Measurements from ENCODE around the gene NEK3.
"Not testable (repeated sequence)": the region's sequence is repeated elsewhere in the genome, so short reads cannot be mapped to it uniquely, and the experiment has no call there.

NEK3 gene

GRCh38 chr13:52169839-52170238 is 10.4 kb upstream of the NEK3 start:
- no peak for DNase-seq (ENCODE audit: low read depth)

GRCh38 chr13:52165411-52165810 is 6.0 kb upstream of the NEK3 start:
- no peak for DNase-seq (ENCODE audit: low read depth)

GRCh38 chr13:52164989-52165388 is 5.6 kb upstream of the NEK3 start:
- no peak for DNase-seq (ENCODE audit: low read depth)

DNA sequence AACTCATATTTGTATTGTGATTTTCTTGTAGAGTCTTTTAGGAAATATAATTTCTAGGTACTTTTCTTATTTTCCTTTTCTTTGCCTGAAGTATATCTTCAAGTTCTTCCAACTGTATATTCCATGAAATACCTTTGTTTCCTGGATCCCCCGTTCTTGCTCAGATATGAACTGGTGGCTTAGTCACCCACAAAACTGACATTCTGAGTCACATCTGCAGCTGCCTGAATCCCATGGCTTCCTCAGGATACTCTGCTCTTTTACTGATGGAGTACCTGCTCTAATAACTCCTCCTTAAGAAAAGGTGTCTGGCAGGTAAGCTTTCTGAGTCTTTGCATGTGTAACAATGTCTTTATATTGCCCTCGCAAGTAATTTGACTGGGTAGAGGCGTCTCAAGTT is 4.5 kb upstream of the NEK3 start:
- not testable (repeated sequence) for DNase-seq (ENCODE audit: low read depth)

GRCh38 chr13:52162279-52163101 is 3.1 kb upstream of the NEK3 start:
- peak; percentile 59 for DNase-seq (ENCODE audit: low read depth)

GRCh38 chr13:52161181-52161646 is 1.8 kb upstream of the NEK3 start:
- DNase-seq (ENCODE audit: low read depth), result no peak

DNA sequence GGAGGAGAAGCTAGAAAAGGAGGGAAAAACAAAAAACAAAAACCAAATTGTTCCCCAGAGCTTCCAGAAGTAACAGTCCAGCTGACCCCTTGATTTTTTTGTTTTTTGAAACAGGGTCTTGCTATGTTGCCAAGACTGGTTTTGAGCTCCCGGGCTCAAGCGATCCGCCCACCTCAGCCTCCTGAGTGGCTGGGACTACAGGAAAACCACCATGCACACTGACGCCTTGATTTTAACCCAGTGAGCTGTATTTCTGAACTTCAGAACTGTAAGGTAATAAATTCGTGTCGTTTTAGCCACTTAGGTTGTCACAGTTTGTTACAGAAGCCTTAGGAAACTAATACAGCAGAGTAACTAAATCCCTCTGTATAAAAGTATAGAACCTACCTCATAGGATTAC is 1.1 kb upstream of the NEK3 start:
- DNase-seq (ENCODE audit: low read depth), result no peak

GRCh38 chr13:52160053-52160452 is 656 bp upstream of the NEK3 start:
- DNase-seq (ENCODE audit: low read depth), result no peak

DNA sequence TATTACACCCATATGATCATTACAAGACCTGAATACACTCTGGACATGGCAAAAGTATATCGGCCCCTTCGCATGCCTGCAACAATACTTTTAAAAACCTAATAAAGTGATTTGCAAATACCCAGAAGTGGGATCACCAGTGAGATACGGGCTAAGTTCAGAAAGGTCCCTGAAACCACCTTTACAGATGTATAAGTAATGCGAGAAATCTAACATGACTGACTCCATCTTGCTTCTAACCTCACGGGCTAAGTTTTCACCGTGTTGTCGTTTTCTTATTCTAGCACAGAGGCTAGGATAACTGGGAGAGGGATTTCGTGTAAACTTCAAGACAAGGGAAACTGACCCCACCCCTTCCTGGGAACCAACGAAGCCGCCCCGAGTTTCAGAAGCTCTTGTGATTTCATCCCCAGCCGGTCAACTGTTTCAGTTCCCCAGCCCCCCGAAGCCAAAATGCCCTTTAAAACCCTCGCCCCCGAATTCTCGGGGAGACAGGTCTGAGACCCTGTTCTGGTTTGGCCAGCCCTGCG is 703 bp downstream of the NEK3 start:
- peak; percentile 46 for DNase-seq (ENCODE audit: low read depth)

- peak; percentile 42 for DNase-seq (ENCODE audit: low read depth)
Measured at GRCh38 chr13:52156724-52157261, 2.6 kb downstream of the NEK3 start.

DNA sequence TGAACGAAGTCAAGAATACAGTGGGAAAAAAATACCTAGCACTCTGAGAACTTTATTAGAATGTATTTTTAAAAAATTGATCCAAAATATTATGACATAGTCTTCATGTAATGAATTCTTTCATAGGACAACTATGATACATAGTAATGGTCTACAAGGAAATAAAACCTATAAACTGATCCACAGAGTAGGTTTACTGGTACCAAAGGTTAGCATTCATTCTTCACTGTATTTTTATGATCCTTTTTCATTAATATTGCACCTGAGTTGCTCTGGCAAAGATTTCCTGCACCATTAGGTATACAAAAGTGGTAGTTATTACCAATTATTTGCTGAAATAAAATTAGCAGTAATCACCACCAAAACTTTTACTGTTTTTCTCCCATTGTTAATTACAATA is 4.2 kb downstream of the NEK3 start:
- DNase-seq (ENCODE audit: low read depth), result no peak

GRCh38 chr13:52147225-52147624 is 12.2 kb downstream of the NEK3 start:
- DNase-seq (ENCODE audit: low read depth), result no peak

DNA sequence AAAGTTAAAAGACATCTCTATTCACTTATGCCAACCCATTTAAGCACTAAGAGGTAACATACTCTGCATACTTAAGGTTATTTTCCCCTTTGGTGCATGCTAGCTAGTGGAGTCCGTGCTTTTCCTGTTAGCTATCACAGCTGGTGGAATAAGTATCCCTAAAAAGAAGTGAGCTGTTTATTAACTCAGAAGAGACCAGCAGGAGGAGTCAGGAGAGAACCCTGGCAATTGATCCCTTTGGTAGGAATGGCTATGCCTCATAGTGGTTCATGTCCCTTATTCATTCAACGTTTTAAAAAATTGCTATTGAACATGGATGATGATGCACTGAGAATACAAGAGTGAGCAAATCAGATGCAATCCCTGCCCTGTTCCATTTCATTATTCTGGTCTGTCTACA is 18.1 kb downstream of the NEK3 start:
- no peak for DNase-seq (ENCODE audit: low read depth)

GRCh38 chr13:52137489-52137888 is 21.9 kb downstream of the NEK3 start:
- DNase-seq (ENCODE audit: low read depth), result no peak

DNA sequence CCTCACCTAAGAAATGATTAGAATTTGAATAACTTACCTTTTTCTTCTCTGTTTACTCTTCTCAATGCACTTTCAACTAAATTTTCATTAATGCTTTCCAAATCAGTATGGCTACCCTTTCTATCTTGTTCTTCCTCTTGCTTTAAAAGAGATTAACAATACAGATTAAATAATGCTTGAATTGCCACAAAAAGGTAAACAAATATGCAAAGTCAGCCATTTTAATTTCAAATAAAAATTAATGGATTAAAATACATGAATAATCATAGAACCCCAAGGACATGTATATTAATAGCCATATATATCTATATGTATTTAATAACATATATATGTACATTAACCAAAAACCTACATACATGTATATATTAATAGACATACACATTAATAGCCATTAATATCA is 22.6 kb downstream of the NEK3 start:
- DNase-seq (ENCODE audit: low read depth), result no peak

DNA sequence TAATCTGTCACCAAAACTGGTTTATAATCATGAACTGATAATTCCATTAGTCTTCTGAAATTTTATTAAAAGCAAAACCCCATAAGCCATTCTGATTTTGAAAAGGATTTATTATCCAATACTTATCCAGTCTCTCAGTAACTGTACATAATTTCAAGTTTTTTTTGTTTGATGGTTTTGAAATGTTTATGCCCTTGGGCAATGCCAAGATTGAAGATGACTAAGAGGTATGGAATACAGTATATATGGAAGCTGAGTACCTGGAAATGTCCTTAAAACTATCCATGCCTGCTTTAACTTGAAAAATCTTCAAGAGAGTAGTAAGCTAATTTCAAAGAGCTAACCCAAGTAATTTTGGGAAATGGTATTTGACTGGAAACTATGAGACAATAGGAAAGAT is 28.8 kb downstream of the NEK3 start:
- DNase-seq (ENCODE audit: low read depth), result no peak

DNA sequence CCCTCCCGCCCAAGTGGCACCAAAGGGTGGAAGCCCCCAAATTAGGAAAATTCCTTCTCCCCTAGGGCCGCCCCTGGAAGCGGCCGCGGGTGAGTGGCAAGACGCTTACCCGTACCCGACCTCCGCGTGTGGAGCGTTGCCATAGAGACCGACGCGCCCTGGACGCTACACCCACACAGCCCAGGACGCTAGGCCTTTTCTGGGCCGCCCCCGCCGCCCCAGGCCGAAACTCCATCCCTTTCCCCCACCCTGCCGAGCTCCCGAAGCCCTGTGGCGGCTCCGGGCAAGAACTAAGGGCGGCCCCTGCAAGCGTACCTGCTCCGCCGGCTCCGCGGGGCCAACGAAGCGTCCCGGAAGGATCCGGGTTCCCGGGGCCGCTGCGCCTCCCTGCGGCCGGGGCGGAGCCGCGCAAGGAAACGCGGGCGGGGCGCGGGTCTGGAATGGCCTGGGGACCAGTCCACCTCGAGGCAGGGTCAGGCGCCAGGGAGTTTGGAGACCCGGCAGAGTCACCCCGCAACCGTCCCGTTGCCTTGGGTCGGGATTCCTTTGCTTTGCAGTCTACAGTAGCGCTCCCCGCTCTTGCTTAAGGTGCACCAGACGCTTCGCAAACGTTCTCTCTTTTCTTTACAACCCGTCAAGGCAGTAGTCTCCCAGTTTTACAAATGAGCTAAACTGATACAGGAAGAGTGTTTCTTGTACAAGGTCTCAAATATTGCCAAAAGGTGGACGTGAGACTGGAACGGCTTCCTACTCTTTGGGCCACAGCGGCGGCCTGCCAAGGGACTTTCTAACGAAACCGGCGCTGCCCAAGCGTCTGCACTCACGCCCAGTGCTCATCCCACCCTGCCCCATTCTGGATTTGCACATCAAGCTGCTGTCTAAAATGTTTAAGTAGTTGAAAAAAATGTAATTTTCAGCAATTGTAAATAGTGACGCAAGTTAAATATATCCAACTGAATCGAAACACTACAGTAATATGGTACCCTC is 30.4 kb downstream of the NEK3 start, which contains the start of gene NEK5:
Gene NEK5 (minus strand): TSS at position 360 of the 987 bp plus-strand sequence. CDS start 1,591 bp downstream, outside the sequence.
- peak; percentile 60 for DNase-seq (ENCODE audit: low read depth)

DNA sequence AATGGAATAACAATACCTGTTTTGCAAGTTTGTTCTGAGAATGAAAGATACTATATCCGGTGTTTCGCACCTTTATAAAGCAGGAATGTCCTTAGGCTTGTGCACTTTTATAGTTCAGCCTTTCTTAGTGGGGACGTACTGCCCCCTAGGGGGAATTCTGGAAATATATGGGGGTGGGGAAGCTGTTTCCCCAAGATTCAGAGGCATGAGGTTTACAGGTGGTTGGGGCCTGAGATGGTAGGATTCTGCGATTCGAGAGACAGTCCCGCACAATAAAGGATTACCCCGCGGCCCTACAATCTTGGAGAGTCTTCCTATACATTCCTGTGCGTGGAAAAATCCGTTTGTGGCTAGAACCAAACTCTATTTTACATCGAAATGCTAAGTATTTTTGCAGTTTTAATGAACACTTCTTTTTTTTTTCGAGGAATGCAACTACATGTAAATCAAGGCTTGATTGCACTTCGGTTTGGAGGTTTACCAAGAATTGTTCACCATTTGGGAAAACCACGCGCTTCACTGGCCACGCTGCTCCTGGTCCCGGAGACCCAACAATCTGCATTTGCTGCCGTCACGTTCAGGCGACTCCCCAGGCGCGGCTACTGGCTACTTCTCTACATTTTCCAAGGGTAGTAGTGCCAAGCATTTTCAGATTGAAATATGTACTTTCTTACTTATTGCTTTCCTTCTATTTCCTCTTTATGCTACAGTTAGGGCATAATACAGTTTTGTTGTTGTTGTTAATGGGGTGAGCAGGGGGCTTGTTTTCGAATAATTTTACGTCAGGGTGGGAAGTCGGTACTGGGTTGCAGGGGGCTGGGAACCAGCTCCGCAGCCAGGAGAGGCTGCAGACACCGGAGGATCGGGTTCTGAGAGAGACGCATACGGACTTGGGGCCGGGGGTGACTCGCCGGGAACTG is 31.4 kb downstream of the NEK3 start:
- DNase-seq (ENCODE audit: low read depth), result peak; percentile 61

DNA sequence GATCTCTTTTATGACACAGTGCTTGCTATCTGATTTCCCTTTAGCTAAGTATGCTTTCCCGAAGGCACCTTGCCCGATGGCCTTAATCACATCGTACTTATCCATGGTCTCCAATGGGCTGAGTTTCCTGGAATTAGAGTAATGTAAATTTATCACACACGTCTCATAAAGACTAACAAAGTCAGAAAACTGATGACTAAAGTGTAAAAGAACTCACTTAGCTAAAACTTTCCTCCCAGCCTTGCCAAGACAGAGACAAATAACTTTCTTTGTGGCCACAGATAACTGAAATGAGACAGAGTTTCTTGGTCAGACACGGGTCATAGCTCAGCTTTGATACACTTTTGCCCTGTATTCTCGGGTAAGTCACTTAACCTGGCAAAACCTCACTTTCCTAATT is 32.0 kb downstream of the NEK3 start:
- peak; percentile 36 for DNase-seq (ENCODE audit: low read depth)

- DNase-seq (ENCODE audit: low read depth), result no peak
Measured at GRCh38 chr13:52125547-52125946, 33.9 kb downstream of the NEK3 start.

- no peak for DNase-seq (ENCODE audit: low read depth)
Measured at GRCh38 chr13:52118595-52118994, 40.8 kb downstream of the NEK3 start.

Measured in iris pigment epithelial cell (primary cell).